Measurements from ENCODE around the gene CHMP3. TPM values are rescaled to one million over a fixed set of nuclear protein-coding genes. Genes with fewer than 3 reads are reported as not detected.

Gene CHMP3
- polyA plus RNA-seq, 1 of the 3 experiments (the other 2 are of a cell fraction): 75.3 TPM

DNA sequence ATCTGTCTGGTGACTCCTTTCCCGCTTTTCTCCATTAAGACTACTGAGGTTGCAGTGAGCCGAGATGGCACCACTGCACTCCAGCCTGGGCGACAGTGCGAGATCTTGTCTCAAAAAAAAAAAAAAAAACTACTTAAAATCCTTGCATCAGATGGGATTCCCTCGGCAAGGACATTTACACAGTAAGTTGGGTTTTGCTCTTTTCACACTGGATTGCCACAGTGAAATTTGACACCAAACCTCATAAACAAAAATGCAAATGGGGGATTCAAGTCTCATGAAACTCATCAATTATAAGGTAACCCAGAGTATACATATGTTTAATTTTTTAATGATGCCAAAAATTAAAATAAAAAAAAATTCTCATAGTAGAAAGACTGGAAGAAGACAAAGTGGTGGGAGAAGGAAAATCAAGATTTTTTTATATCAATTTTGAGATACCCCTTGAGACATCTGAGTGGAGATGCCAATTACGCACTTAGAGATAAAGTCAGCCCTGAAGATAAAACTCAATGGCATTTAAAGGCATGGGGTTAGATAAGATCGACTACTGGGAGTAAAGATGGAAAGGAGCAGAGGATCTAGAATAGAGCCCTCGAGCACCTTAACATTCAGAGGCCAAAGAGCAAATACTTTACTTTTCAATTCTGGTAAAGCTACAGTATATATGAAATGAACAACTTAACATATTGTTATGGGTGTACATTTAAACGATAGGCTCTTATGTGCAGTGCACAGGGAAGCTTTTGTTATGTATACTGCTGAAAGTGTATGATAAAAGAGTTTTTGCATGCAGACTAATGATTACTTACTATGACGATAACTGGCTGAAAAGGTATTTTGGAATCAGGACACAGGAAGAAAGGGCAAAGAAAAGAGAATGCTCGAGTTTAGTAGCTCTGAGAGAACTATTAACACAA, 37.6 kb downstream of the CHMP3 start:
- no peak for TF ChIP-seq CHD2 (IDR thresholded peaks at IDR 0.05; ENCODE audit: low read length, partially characterized antibody)
- TF ChIP-seq RCOR1 (IDR thresholded peaks at IDR 0.05; ENCODE audit: low read length): no peak
- TF ChIP-seq FOSL2 (IDR thresholded peaks at IDR 0.05; ENCODE audit: borderline replicate concordance, low read depth): no peak
- no peak for TF ChIP-seq MXI1 (IDR thresholded peaks at IDR 0.05; ENCODE audit: low read depth, low read length)
- no peak for TF ChIP-seq CTCF (IDR thresholded peaks at IDR 0.05)
- Histone ChIP-seq H3K4me3 (ENCODE audit: low read depth in 2 of 2, low read length in 1 of 2) (no peak overlapping the region), H3F3A (replicated peaks; ENCODE audit: insufficient read depth) (no peaks in the 10 kb centered on the region), H3K9me3 (no peaks in the 10 kb centered on the region), H3K36me3 (replicated peaks in 1 of 2; ENCODE audit: control insufficient read depth in 1 of 2, insufficient read depth in 2 of 2, low read length in 1 of 2) (peaks cover 22 to 30% of the 10 kb centered on the region in 2 experiments), H2AFZ (ENCODE audit: low read depth) (no peak overlapping the region), H3K4me2 (no peak overlapping the region), H3K4me1 (ENCODE audit: control insufficient read depth in 1 of 2, insufficient read depth in 2 of 2, low read depth in 1 of 2, low read length in 1 of 2) (no peaks in the 10 kb centered on the region; a peak in 1 of 4 replicates), H3K9ac (no peak overlapping the region), H3K79me2 (ENCODE audit: insufficient read depth) (no peaks in the 10 kb centered on the region; the same call in 1 of the 2 replicates), H4K20me1 (ENCODE audit: insufficient read depth) (no peaks in the 10 kb centered on the region), H3K27ac (ENCODE audit: low read depth in 2 of 2, low read length in 1 of 2) (no peak overlapping the region), H3K27me3 (ENCODE audit: insufficient read depth) (no peaks in the 10 kb centered on the region), H3K9me2 (no peaks in the 10 kb centered on the region)
- DNase-seq: no peak
- ChIA-PET POLR2A (no interaction called here), CTCF (interaction anchor here (0.7 kb wide), 1 partner anchor 13 kb away, joined by 3 read pairs; no protein-coding TSS in a partner anchor)
- 89% methylated on average over 11 of the region's 11 CpGs for WGBS (ENCODE audit: low lambda C conversion rate)

DNA sequence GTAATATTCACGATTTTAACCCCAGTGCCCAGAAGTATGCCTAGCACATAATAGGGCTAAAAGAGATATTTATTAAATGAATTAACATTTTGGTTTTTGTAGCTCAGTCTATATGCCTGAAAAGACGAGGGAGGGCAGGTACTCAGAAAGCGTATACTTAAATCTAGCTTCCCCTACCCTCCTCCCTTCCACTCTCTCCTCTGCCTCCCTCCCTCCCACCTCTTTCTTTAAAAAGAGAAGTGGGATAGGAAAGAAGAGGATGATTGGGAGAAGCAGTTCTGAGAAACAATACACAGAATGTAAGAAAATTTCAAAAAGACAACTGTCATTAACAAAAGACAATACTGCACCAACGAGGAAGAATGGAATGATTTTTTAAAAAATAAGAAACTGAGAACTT, 39.8 kb downstream of the CHMP3 start:
- no peak for TF ChIP-seq ZBTB33 (IDR thresholded peaks at IDR 0.05; ENCODE audit: borderline replicate concordance, low read depth)
- Histone ChIP-seq H3K4me1 (ENCODE audit: control insufficient read depth in 1 of 2, insufficient read depth in 2 of 2, low read depth in 1 of 2, low read length in 1 of 2) (no peaks in the 10 kb centered on the region; a peak in 1 of 4 replicates), H3K4me2 (no peak overlapping the region), H3K27ac (ENCODE audit: low read depth in 2 of 2, low read length in 1 of 2) (no peak overlapping the region), H3F3A (replicated peaks; ENCODE audit: insufficient read depth) (no peaks in the 10 kb centered on the region), H3K79me2 (ENCODE audit: insufficient read depth) (no peaks in the 10 kb centered on the region; the same call in 1 of the 2 replicates), H2AFZ (ENCODE audit: low read depth) (no peak overlapping the region), H3K27me3 (ENCODE audit: insufficient read depth) (no peaks in the 10 kb centered on the region), H4K20me1 (ENCODE audit: insufficient read depth) (no peaks in the 10 kb centered on the region), H3K9ac (no peak overlapping the region), H3K36me3 (replicated peaks in 1 of 2; ENCODE audit: control insufficient read depth in 1 of 2, insufficient read depth in 2 of 2, low read length in 1 of 2) (peaks cover 16 to 30% of the 10 kb centered on the region in 2 experiments), H3K9me3 (no peaks in the 10 kb centered on the region), H3K4me3 (ENCODE audit: low read depth in 2 of 2, low read length in 1 of 2) (no peak overlapping the region), H3K9me2 (no peaks in the 10 kb centered on the region)
- CTCF ChIA-PET: no interaction called here
- POLR2A ChIA-PET: no interaction called here
- 94% methylated on average over 4 of the region's 4 CpGs for WGBS (ENCODE audit: low lambda C conversion rate)
- no peak for DNase-seq
